H1 (cell line): Measurements from ENCODE around the gene CYTH1. TPM values are rescaled to one million over a fixed set of nuclear protein-coding genes. Genes with fewer than 3 reads are reported as not detected.

Experiments used
- BCL11A ChIP-seq, 2 experiments: IDR thresholded peaks; one replicate each; pipeline ENCODE4 v1.6.1; 2011; ENCODE audit warnings: low read depth in 2 of 2, low read length in 2 of 2, mild to moderate bottlenecking in 2 of 2
- CEBPB ChIP-seq: IDR thresholded peaks from 2 replicates; pipeline ENCODE4 v1.6.1; 2012; ENCODE audit warnings: low read depth, low read length
- CREB1 ChIP-seq: IDR thresholded peaks from 2 replicates; pipeline ENCODE4 v1.6.1; 2012; ENCODE audit warnings: inconsistent platforms
- KDM4A ChIP-seq: IDR thresholded peaks from one replicate; pipeline ENCODE4 v1.7.1; 2012; ENCODE audit warnings: low read depth, mild to moderate bottlenecking, moderate library complexity, low read length, inconsistent platforms; ENCODE audit not compliant: severe bottlenecking
- NANOG ChIP-seq: IDR thresholded peaks from 2 replicates; pipeline ENCODE4 v1.6.1; 2011; ENCODE audit warnings: low read length, low read depth, mild to moderate bottlenecking, inconsistent platforms; ENCODE audit not compliant: insufficient read depth, poor library complexity, severe bottlenecking
- RNF2 ChIP-seq: fragments of 200-900, 300-1000 bp; sonication (generic); IDR thresholded peaks from 2 replicates; pipeline ENCODE4 v1.7.1; 2016; ENCODE audit warnings: borderline replicate concordance, low read depth, mild to moderate bottlenecking, antibody characterized with exemption, low read length; ENCODE audit not compliant: poor library complexity, severe bottlenecking; ENCODE audit errors: missing control alignments
- SIRT6 ChIP-seq: IDR thresholded peaks from one replicate; pipeline ENCODE4 v1.7.1; 2012; ENCODE audit warnings: low read length, inconsistent platforms
- TAF1 ChIP-seq: IDR thresholded peaks from 2 replicates; pipeline ENCODE4 v1.6.1; 2011; ENCODE audit warnings: mild to moderate bottlenecking, low read depth, low read length
- ZNF274 ChIP-seq: IDR thresholded peaks from 2 replicates; pipeline ENCODE4 v1.7.0; 2012; ENCODE audit warnings: low read length, borderline replicate concordance; ENCODE audit errors: extremely low read depth
- polyA plus RNA-seq, 7 experiments: library from polyadenylated mRNA; depleted of rRNA in 3 of 7; stranded (reverse) in 5 of 7; unstranded in 2 of 7; fragments of >200 nt in 5 of 7; fragments of 200-250 nt in 2 of 7; gene quantifications; 1 replicate in 5 of 7; 2 replicates in 1 of 7; 4 replicates in 1 of 7; pipeline versions ENCODE4 v1.2.1 to v1.2.3, GENCODE V29; 2011 to 2013; ENCODE audit warnings: missing spikeins in 2 of 7, mixed read lengths in 2 of 7
- total RNA-seq: library from RNA; stranded (reverse); fragmentation: NEBNext Ultra II Directional; extraction: Animal tissue kit (Norgen Biotek cat#: 25700); gene quantifications from 2 replicates; pipeline ENCODE4 v1.2.1, GENCODE V29; 2021
- TF ChIP-seq, protein P1 (sequence below): fragments of 300-600 bp; sonication (generic); IDR thresholded peaks from 2 replicates; pipeline ENCODE4 v1.7.1; 2012; ENCODE audit warnings: low read length, moderate library complexity, mild to moderate bottlenecking, inconsistent platforms; ENCODE audit not compliant: insufficient replicate concordance

Gene CYTH1
- total and polyA plus RNA-seq, 2 of the 8 experiments (the other 6 are each of a cell fraction or from before 2014, with no cell fraction given) = 12.8 to 14.8 TPM

GRCh38 chr17:78732354-78732753, 49.7 kb downstream of the CYTH1 start (continued):
- TF ChIP-seq, protein P1, sequence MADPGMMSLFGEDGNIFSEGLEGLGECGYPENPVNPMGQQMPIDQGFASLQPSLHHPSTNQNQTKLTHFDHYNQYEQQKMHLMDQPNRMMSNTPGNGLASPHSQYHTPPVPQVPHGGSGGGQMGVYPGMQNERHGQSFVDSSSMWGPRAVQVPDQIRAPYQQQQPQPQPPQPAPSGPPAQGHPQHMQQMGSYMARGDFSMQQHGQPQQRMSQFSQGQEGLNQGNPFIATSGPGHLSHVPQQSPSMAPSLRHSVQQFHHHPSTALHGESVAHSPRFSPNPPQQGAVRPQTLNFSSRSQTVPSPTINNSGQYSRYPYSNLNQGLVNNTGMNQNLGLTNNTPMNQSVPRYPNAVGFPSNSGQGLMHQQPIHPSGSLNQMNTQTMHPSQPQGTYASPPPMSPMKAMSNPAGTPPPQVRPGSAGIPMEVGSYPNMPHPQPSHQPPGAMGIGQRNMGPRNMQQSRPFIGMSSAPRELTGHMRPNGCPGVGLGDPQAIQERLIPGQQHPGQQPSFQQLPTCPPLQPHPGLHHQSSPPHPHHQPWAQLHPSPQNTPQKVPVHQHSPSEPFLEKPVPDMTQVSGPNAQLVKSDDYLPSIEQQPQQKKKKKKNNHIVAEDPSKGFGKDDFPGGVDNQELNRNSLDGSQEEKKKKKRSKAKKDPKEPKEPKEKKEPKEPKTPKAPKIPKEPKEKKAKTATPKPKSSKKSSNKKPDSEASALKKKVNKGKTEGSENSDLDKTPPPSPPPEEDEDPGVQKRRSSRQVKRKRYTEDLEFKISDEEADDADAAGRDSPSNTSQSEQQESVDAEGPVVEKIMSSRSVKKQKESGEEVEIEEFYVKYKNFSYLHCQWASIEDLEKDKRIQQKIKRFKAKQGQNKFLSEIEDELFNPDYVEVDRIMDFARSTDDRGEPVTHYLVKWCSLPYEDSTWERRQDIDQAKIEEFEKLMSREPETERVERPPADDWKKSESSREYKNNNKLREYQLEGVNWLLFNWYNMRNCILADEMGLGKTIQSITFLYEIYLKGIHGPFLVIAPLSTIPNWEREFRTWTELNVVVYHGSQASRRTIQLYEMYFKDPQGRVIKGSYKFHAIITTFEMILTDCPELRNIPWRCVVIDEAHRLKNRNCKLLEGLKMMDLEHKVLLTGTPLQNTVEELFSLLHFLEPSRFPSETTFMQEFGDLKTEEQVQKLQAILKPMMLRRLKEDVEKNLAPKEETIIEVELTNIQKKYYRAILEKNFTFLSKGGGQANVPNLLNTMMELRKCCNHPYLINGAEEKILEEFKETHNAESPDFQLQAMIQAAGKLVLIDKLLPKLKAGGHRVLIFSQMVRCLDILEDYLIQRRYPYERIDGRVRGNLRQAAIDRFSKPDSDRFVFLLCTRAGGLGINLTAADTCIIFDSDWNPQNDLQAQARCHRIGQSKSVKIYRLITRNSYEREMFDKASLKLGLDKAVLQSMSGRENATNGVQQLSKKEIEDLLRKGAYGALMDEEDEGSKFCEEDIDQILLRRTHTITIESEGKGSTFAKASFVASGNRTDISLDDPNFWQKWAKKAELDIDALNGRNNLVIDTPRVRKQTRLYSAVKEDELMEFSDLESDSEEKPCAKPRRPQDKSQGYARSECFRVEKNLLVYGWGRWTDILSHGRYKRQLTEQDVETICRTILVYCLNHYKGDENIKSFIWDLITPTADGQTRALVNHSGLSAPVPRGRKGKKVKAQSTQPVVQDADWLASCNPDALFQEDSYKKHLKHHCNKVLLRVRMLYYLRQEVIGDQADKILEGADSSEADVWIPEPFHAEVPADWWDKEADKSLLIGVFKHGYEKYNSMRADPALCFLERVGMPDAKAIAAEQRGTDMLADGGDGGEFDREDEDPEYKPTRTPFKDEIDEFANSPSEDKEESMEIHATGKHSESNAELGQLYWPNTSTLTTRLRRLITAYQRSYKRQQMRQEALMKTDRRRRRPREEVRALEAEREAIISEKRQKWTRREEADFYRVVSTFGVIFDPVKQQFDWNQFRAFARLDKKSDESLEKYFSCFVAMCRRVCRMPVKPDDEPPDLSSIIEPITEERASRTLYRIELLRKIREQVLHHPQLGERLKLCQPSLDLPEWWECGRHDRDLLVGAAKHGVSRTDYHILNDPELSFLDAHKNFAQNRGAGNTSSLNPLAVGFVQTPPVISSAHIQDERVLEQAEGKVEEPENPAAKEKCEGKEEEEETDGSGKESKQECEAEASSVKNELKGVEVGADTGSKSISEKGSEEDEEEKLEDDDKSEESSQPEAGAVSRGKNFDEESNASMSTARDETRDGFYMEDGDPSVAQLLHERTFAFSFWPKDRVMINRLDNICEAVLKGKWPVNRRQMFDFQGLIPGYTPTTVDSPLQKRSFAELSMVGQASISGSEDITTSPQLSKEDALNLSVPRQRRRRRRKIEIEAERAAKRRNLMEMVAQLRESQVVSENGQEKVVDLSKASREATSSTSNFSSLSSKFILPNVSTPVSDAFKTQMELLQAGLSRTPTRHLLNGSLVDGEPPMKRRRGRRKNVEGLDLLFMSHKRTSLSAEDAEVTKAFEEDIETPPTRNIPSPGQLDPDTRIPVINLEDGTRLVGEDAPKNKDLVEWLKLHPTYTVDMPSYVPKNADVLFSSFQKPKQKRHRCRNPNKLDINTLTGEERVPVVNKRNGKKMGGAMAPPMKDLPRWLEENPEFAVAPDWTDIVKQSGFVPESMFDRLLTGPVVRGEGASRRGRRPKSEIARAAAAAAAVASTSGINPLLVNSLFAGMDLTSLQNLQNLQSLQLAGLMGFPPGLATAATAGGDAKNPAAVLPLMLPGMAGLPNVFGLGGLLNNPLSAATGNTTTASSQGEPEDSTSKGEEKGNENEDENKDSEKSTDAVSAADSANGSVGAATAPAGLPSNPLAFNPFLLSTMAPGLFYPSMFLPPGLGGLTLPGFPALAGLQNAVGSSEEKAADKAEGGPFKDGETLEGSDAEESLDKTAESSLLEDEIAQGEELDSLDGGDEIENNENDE = no peak
- TF ChIP-seq SIRT6 = no peak
- no peak for TF ChIP-seq ZNF274
- TF ChIP-seq NANOG = no peak
- TF ChIP-seq BCL11A (IDR thresholded peaks at IDR 0.05; ENCODE audit: low read depth in 2 of 2, low read length in 2 of 2) = no peak
- TF ChIP-seq CREB1 = no peak
- TF ChIP-seq KDM4A = no peak
- TF ChIP-seq RNF2 = no peak
- TF ChIP-seq TAF1 = no peak
- no peak for TF ChIP-seq CEBPB
